ENCODE results near the gene SLFN13.

Gene SLFN13

GRCh38 chr17:35486920-35487732, 38.6 kb upstream of the SLFN13 start:
- peak; percentile 49; the same call in 1 of the 2 replicates for TF ChIP-seq POLR2AphosphoS5 (IDR thresholded peaks at IDR 0.05; ENCODE audit: low read depth)
- TF ChIP-seq CTCF (IDR thresholded peaks at IDR 0.05; ENCODE audit: insufficient read depth, low read length): no peak
- TF ChIP-seq SPI1 (IDR thresholded peaks at IDR 0.05; ENCODE audit: borderline replicate concordance, low read depth): no peak
- Histone ChIP-seq H3K4me3 (replicated peaks; ENCODE audit: insufficient read depth, low read length) (peak overlapping the region; percentile 38), H3K27me3 (ENCODE audit: insufficient read depth, poor library complexity, severe bottlenecking) (no peaks in the 10 kb centered on the region), H3K27ac (replicated peaks) (peak overlapping the region; percentile 95)
- peak; percentile 47 to 94 for DNase-seq (ENCODE audit: low read depth in 1 of 2, low spot score in 1 of 2)

GRCh38 chr17:35479271-35479670, 30.7 kb upstream of the SLFN13 start:
- no peak for DNase-seq (ENCODE audit: low read depth in 1 of 2, low spot score in 1 of 2)
- H3K27me3 ChIP-seq (ENCODE audit: insufficient read depth, poor library complexity, severe bottlenecking): no peaks in the 10 kb centered on the region
- H3K4me3 ChIP-seq (replicated peaks; ENCODE audit: insufficient read depth, low read length): no peak overlapping the region
- TF ChIP-seq CTCF (IDR thresholded peaks at IDR 0.05; ENCODE audit: insufficient read depth, low read length): no peak
- no peak for TF ChIP-seq GABPA (IDR thresholded peaks at IDR 0.05; ENCODE audit: low read depth)
- TF ChIP-seq REST (IDR thresholded peaks at IDR 0.05; ENCODE audit: insufficient replicate concordance, low read depth): no peak
- no peak for TF ChIP-seq POLR2AphosphoS5 (IDR thresholded peaks at IDR 0.05; ENCODE audit: low read depth)
- TF ChIP-seq SPI1 (IDR thresholded peaks at IDR 0.05; ENCODE audit: borderline replicate concordance, low read depth): no peak
- H3K27ac ChIP-seq (replicated peaks): no peak overlapping the region

- Histone ChIP-seq H3K27ac (replicated peaks) (no peak overlapping the region), H3K27me3 (ENCODE audit: insufficient read depth, poor library complexity, severe bottlenecking) (no peaks in the 10 kb centered on the region), H3K4me3 (replicated peaks; ENCODE audit: insufficient read depth, low read length) (no peak overlapping the region)
- no peak for DNase-seq (ENCODE audit: low read depth in 1 of 2, low spot score in 1 of 2)
- TF ChIP-seq GABPA (IDR thresholded peaks at IDR 0.05; ENCODE audit: low read depth) (no peak), CTCF (IDR thresholded peaks at IDR 0.05; ENCODE audit: insufficient read depth, low read length) (no peak), REST (IDR thresholded peaks at IDR 0.05; ENCODE audit: insufficient replicate concordance, low read depth) (no peak), POLR2AphosphoS5 (IDR thresholded peaks at IDR 0.05; ENCODE audit: low read depth) (no peak), SPI1 (IDR thresholded peaks at IDR 0.05; ENCODE audit: borderline replicate concordance, low read depth) (no peak)
These were observed 28.7 kb upstream of the SLFN13 start for GRCh38 chr17:35477248-35477647.
